ENCODE results near the gene FBXO47. TPM values are rescaled to one million over a fixed set of nuclear protein-coding genes. Genes with fewer than 3 reads are reported as not detected.

Gene FBXO47
- total and polyA plus RNA-seq, 2 of the 13 experiments (the other 11 are each of a cell fraction or from before 2014, with no cell fraction given), result not detected

- H4K20me1 ChIP-seq (ENCODE audit: insufficient read depth, low read length), result peaks cover 5% of the 10 kb centered on the region; the same call in 1 of the 2 replicates
- no peaks in the 10 kb centered on the region for H3K79me2 ChIP-seq (ENCODE audit: insufficient read depth, low read length)
- H3K4me2 ChIP-seq (ENCODE audit: low read depth, low read length), result no peak overlapping the region
- H3K36me3 ChIP-seq (replicated peaks in 1 of 2; ENCODE audit: control insufficient read depth in 1 of 2, insufficient read depth in 2 of 2, low read length in 2 of 2), result peaks cover 52 to 77% of the 10 kb centered on the region in 2 experiments
- 82% methylated on average over 6 of the region's 6 CpGs for WGBS (ENCODE audit: low lambda C conversion rate)
- intact Hi-C loops (cut with micrococcal nuclease; ENCODE audit: unreplicated experiment), result no loop called here
- H3K9me3 ChIP-seq (ENCODE audit: low read length), result no peaks in the 10 kb centered on the region
- ATAC-seq (peak; percentile 2; the same call in 1 of the 3 replicates), FAIRE-seq (no peak), DNase-seq (ENCODE audit: low spot score) (no peak)
- BruUV-seq (replicated peaks), result no TSS peak
- CTCF ChIA-PET (ENCODE audit: low intra/inter-chr PET ratio, low total read pairs), result no interaction called here
- H2AFZ ChIP-seq (ENCODE audit: low read length), result no peak overlapping the region
- POLR2A ChIA-PET, result interaction anchor here (2.1 kb wide), 1 partner anchor 25 kb away, joined by 19 read pairs; no protein-coding TSS in a partner anchor
- TF ChIP-seq POLR2A (IDR thresholded peaks at IDR 0.05; ENCODE audit: insufficient read depth in 1 of 2, low read depth in 2 of 2, low read length in 2 of 2) (peak in 1 of 2 experiments; percentile 12; a peak in 1 of 4 replicates), TCF7 (IDR thresholded peaks at IDR 0.05; ENCODE audit: low read depth) (no peak), HOXA3 (CRISPR knock-in tag; IDR thresholded peaks at IDR 0.05) (peak; percentile 33; the same call in 1 of the 2 replicates), EHMT2 (IDR thresholded peaks at IDR 0.05; ENCODE audit: borderline replicate concordance, low read depth, low read length) (no peak), AKAP8 (CRISPR knock-in tag; IDR thresholded peaks at IDR 0.05) (0 out of 2 replicates have a peak, but pooled peaks have one; percentile 10), ZNF501 (CRISPR knock-in tag; IDR thresholded peaks at IDR 0.05) (peak; percentile 13; the same call in 1 of the 2 replicates), ZBTB33 (CRISPR knock-in tag; IDR thresholded peaks at IDR 0.05) (0 out of 2 replicates have a peak, but pooled peaks have one; percentile 38), ZNF383 (CRISPR knock-in tag; IDR thresholded peaks at IDR 0.05; ENCODE audit: borderline replicate concordance) (peak; percentile 6; the same call in 1 of the 2 replicates), HNRNPL (IDR thresholded peaks at IDR 0.05; ENCODE audit: low read depth, low read length) (no peak), ZNF614 (CRISPR knock-in tag; IDR thresholded peaks at IDR 0.05; ENCODE audit: borderline replicate concordance) (no peak)
- H3K4me3 ChIP-seq (replicated peaks in 1 of 3; ENCODE audit: insufficient read depth in 1 of 3, low read depth in 2 of 3, low read length in 3 of 3), result no peak overlapping the region
- in situ Hi-C loops (cut with HindIII; ENCODE audit: extremely low pct_ligation_motif_present, low pct_unique_long_range_greater_than_20kb), result no loop called here
- H3K4me1 ChIP-seq (ENCODE audit: insufficient read depth, low read length), result peaks cover 28% of the 10 kb centered on the region
- no peaks in the 10 kb centered on the region for H3K27me3 ChIP-seq (ENCODE audit: control insufficient read depth in 1 of 2, insufficient read depth in 2 of 2, low read length in 2 of 2)
- peak overlapping the region; percentile 1; the same call in 1 of the 2 replicates for H3K9ac ChIP-seq (ENCODE audit: insufficient read depth, low read depth, low read length)
- peak overlapping the region; percentile 36 for H3K27ac ChIP-seq (ENCODE audit: extremely low read length, insufficient read depth, low read length)
These were observed 70.0 kb downstream of the FBXO47 start for GRCh38 chr17:38897176-38897575.

Data from HepG2 (cell line).